ENCODE data around the gene ATP2B2. TPM values are rescaled to one million over a fixed set of nuclear protein-coding genes. Genes with fewer than 3 reads are reported as not detected.

ATP2B2 gene
- total and polyA plus RNA-seq, 8 donors, result 0.01 to 0.18 (median 0.06) TPM; not detected in 1

DNA sequence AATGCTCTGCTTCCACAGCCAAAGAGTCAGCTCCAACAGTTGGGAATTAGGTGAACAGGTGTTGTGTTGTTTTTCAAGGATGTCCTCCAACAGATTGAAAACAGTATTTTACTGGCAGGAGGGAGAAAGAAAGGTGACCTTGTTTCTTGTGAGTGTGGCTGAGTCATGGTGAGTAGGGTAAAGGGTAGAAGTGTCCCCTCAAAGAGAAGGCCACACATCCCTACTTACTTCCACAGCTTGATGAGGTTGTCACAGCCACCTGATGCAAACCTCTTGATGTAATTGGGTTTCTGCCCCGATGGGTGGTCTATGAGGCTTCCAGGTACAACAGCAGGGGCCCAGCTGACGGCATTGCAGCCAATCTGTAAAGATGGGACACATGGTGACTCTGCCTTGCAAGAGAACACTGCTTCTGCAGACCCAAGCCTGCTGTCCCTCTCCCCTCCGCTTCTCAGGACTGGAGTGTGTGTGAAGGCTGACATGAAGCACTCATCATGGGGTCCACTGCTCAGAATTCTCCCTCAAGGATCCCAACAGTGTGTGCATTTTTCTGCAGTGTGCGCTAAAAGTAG is 200.0 kb downstream of the ATP2B2 start:
- intact Hi-C loops (cut with DNase I), result no loop called here

GRCh38 chr3:10304905-10305304 is 200.5 kb downstream of the ATP2B2 start:
- Histone ChIP-seq H3K27ac (no peak overlapping the region), H3K4me1 (peaks cover 0 to 5% of the 10 kb centered on the region in 2 donors), H3K9me3 (no peaks in the 10 kb centered on the region), H3K36me3 (peaks cover 3 to 99% of the 10 kb centered on the region in 2 donors), H3K4me3 (no peak overlapping the region), H3K27me3 (no peaks in the 10 kb centered on the region)
- intact Hi-C loops (cut with DNase I), result no loop called here
- no peak for TF ChIP-seq CTCF (IDR thresholded peaks at IDR 0.05)
- ATAC-seq (no peak), DNase-seq (no peak)

More for the DNA sequence above, 200.0 kb downstream of the ATP2B2 start:
- H3K36me3 ChIP-seq, result peaks cover 3 to 99% of the 10 kb centered on the region in 2 donors
- TF ChIP-seq CTCF (IDR thresholded peaks at IDR 0.05), result no peak
- no peak overlapping the region for H3K4me3 ChIP-seq
- ATAC-seq (no peak), DNase-seq (no peak)
- no peaks in the 10 kb centered on the region for H3K27me3 ChIP-seq
- H3K4me1 ChIP-seq, result peaks cover 0 to 10% of the 10 kb centered on the region in 2 donors
- no peaks in the 10 kb centered on the region for H3K9me3 ChIP-seq
- H3K27ac ChIP-seq, result no peak overlapping the region

GRCh38 chr3:10303785-10304184 is 201.6 kb downstream of the ATP2B2 start:
- Histone ChIP-seq H3K4me1 (no peaks in the 10 kb centered on the region), H3K9me3 (no peaks in the 10 kb centered on the region), H3K4me3 (no peak overlapping the region), H3K27ac (no peak overlapping the region), H3K36me3 (peaks cover 3 to 94% of the 10 kb centered on the region in 2 donors), H3K27me3 (no peaks in the 10 kb centered on the region)
- intact Hi-C loops (cut with DNase I), result no loop called here
- DNase-seq, result no peak
- TF ChIP-seq CTCF (IDR thresholded peaks at IDR 0.05), result no peak
- ATAC-seq, result peak; percentile 72

- DNase-seq (no peak), ATAC-seq (no peak)
- H3K36me3 ChIP-seq, result peaks cover 3 to 87% of the 10 kb centered on the region in 2 donors
- no peaks in the 10 kb centered on the region for H3K4me1 ChIP-seq
- TF ChIP-seq CTCF (IDR thresholded peaks at IDR 0.05), result no peak
- H3K4me3 ChIP-seq, result no peak overlapping the region
- intact Hi-C loops (cut with DNase I), result no loop called here
- no peak overlapping the region for H3K27ac ChIP-seq
- H3K9me3 ChIP-seq, result no peaks in the 10 kb centered on the region
- no peaks in the 10 kb centered on the region for H3K27me3 ChIP-seq
Observed at GRCh38 chr3:10303105-10303504, 202.3 kb downstream of the ATP2B2 start.

DNA sequence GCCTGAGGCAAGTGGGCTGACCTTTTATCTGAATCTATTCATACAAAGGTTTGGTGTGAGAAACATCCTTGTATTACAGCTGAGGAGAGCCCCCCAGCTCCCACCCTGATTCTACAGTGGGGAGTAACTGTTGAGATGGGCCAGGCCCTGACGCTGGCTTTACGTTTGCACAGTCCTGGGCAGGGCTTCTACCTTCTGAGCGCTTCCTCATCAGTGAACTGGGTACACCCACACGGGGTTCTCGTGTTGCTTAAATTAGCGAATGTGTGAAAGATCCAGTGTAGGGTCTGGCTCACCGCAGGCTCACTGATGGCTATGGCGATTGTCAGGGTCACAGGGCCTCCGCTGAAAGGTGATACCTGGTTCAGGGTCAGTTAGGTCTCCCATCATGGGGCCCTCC is 205.3 kb downstream of the ATP2B2 start:
- no peak overlapping the region for H3K27ac ChIP-seq
- H3K9me3 ChIP-seq, result no peaks in the 10 kb centered on the region
- no peaks in the 10 kb centered on the region for H3K27me3 ChIP-seq
- TF ChIP-seq CTCF (IDR thresholded peaks at IDR 0.05), result no peak
- H3K4me1 ChIP-seq, result no peaks in the 10 kb centered on the region
- H3K36me3 ChIP-seq, result peaks cover 3 to 78% of the 10 kb centered on the region in 2 donors
- intact Hi-C loops (cut with DNase I), result no loop called here
- no peak for ATAC-seq
- DNase-seq, result no peak
- H3K4me3 ChIP-seq, result no peak overlapping the region

All from left lung (tissue), 10 donors.